ENCODE measurements around the gene BAIAP3. TPM values are rescaled to one million over a fixed set of nuclear protein-coding genes. Genes with fewer than 3 reads are reported as not detected.
A peak's percentile ranks its signal among the peaks of the same experiment; 100 is the strongest.

Gene BAIAP3
- total and polyA plus RNA-seq, 10 of the 15 experiments (the other 5 are each of a cell fraction or from before 2014, with no cell fraction given) = 0.03 to 0.56 (median 0.17) TPM; not detected in 3

DNA sequence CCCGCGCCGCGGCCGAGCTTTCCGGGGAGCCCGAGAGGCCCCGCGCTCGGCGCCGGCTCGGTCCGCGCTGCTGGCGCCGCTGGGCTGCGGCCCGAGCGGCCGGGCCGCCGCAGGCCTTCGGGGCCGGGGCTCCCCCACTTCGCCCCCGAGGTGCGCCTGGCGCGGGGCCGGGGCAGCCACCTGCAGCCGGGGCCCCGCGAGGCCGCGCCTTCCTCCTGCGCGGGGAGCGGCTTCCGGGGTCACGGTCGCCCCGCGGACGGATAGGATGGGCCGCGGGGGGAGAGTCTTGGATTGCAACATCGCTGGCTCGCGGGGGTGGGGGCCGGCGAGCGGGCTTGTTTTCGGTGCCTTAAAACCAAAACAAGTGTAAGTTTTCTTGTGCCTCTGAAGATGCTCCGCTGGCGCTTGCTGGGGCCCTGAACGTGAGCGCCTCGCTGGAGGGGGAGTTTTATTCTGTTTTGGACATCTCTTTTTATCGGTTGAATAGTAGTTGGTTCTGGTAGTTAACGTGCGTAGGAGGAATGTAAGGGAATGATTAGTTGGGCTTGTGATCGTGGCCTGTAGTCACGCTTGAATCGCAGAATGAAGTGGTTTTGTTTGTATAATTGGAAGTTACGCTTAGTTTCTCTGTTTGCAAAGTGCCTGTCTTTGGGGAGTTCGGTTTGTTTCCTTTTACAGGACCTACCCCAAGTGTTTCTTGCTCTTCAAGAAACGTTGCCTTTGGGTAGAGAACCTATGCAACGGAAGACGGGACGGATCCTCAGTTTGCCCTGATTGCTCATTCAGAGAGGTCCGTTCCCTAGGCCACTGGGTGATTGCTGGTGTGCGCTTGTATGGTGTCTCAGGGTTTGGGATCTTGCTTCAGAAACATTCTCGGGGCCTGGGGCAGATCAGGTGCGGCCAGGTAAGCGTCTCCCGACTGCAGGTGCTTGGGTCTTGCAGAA lies 23.3 kb upstream of the BAIAP3 start (continued):
- TF ChIP-seq, protein P1, sequence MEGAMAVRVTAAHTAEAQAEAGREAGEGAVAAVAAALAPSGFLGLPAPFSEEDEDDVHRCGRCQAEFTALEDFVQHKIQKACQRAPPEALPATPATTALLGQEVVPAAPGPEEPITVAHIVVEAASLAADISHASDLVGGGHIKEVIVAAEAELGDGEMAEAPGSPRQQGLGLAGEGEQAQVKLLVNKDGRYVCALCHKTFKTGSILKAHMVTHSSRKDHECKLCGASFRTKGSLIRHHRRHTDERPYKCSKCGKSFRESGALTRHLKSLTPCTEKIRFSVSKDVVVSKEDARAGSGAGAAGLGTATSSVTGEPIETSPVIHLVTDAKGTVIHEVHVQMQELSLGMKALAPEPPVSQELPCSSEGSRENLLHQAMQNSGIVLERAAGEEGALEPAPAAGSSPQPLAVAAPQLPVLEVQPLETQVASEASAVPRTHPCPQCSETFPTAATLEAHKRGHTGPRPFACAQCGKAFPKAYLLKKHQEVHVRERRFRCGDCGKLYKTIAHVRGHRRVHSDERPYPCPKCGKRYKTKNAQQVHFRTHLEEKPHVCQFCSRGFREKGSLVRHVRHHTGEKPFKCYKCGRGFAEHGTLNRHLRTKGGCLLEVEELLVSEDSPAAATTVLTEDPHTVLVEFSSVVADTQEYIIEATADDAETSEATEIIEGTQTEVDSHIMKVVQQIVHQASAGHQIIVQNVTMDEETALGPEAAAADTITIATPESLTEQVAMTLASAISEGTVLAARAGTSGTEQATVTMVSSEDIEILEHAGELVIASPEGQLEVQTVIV (IDR thresholded peaks at IDR 0.05; ENCODE audit: borderline replicate concordance, partially characterized antibody) = no peak
- TF ChIP-seq MTA3 (IDR thresholded peaks at IDR 0.05; ENCODE audit: borderline replicate concordance, low read length) = no peak
- no peak for TF ChIP-seq STAT3 (IDR thresholded peaks at IDR 0.05; ENCODE audit: low read depth, low read length)
- TF ChIP-seq HDAC2 (IDR thresholded peaks at IDR 0.05) = no peak
- TF ChIP-seq POU2F2 (IDR thresholded peaks at IDR 0.05; ENCODE audit: borderline replicate concordance, low read depth, low read length) = no peak
- no peak for TF ChIP-seq NBN (IDR thresholded peaks at IDR 0.05)
- TF ChIP-seq, protein P2, sequence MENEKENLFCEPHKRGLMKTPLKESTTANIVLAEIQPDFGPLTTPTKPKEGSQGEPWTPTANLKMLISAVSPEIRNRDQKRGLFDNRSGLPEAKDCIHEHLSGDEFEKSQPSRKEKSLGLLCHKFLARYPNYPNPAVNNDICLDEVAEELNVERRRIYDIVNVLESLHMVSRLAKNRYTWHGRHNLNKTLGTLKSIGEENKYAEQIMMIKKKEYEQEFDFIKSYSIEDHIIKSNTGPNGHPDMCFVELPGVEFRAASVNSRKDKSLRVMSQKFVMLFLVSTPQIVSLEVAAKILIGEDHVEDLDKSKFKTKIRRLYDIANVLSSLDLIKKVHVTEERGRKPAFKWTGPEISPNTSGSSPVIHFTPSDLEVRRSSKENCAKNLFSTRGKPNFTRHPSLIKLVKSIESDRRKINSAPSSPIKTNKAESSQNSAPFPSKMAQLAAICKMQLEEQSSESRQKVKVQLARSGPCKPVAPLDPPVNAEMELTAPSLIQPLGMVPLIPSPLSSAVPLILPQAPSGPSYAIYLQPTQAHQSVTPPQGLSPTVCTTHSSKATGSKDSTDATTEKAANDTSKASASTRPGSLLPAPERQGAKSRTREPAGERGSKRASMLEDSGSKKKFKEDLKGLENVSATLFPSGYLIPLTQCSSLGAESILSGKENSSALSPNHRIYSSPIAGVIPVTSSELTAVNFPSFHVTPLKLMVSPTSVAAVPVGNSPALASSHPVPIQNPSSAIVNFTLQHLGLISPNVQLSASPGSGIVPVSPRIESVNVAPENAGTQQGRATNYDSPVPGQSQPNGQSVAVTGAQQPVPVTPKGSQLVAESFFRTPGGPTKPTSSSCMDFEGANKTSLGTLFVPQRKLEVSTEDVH (IDR thresholded peaks at IDR 0.05; ENCODE audit: low read depth, partially characterized antibody) = no peak
- TF ChIP-seq, protein P3, sequence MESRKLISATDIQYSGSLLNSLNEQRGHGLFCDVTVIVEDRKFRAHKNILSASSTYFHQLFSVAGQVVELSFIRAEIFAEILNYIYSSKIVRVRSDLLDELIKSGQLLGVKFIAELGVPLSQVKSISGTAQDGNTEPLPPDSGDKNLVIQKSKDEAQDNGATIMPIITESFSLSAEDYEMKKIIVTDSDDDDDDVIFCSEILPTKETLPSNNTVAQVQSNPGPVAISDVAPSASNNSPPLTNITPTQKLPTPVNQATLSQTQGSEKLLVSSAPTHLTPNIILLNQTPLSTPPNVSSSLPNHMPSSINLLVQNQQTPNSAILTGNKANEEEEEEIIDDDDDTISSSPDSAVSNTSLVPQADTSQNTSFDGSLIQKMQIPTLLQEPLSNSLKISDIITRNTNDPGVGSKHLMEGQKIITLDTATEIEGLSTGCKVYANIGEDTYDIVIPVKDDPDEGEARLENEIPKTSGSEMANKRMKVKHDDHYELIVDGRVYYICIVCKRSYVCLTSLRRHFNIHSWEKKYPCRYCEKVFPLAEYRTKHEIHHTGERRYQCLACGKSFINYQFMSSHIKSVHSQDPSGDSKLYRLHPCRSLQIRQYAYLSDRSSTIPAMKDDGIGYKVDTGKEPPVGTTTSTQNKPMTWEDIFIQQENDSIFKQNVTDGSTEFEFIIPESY (IDR thresholded peaks at IDR 0.05) = no peak
- TF ChIP-seq WRNIP1 (IDR thresholded peaks at IDR 0.05; ENCODE audit: borderline replicate concordance, low read depth, low read length) = no peak
- TF ChIP-seq, protein P4, sequence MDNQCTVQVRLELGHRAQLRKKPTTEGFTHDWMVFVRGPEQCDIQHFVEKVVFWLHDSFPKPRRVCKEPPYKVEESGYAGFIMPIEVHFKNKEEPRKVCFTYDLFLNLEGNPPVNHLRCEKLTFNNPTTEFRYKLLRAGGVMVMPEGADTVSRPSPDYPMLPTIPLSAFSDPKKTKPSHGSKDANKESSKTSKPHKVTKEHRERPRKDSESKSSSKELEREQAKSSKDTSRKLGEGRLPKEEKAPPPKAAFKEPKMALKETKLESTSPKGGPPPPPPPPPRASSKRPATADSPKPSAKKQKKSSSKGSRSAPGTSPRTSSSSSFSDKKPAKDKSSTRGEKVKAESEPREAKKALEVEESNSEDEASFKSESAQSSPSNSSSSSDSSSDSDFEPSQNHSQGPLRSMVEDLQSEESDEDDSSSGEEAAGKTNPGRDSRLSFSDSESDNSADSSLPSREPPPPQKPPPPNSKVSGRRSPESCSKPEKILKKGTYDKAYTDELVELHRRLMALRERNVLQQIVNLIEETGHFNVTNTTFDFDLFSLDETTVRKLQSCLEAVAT (IDR thresholded peaks at IDR 0.05) = peak; percentile 58; the same call in 1 of the 2 replicates
- TF ChIP-seq, protein P5, sequence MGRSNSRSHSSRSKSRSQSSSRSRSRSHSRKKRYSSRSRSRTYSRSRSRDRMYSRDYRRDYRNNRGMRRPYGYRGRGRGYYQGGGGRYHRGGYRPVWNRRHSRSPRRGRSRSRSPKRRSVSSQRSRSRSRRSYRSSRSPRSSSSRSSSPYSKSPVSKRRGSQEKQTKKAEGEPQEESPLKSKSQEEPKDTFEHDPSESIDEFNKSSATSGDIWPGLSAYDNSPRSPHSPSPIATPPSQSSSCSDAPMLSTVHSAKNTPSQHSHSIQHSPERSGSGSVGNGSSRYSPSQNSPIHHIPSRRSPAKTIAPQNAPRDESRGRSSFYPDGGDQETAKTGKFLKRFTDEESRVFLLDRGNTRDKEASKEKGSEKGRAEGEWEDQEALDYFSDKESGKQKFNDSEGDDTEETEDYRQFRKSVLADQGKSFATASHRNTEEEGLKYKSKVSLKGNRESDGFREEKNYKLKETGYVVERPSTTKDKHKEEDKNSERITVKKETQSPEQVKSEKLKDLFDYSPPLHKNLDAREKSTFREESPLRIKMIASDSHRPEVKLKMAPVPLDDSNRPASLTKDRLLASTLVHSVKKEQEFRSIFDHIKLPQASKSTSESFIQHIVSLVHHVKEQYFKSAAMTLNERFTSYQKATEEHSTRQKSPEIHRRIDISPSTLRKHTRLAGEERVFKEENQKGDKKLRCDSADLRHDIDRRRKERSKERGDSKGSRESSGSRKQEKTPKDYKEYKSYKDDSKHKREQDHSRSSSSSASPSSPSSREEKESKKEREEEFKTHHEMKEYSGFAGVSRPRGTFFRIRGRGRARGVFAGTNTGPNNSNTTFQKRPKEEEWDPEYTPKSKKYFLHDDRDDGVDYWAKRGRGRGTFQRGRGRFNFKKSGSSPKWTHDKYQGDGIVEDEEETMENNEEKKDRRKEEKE (IDR thresholded peaks at IDR 0.05) = no peak
- TF ChIP-seq ZNF274 (IDR thresholded peaks at IDR 0.05; ENCODE audit: insufficient read depth, insufficient read length) = no peak
- TF ChIP-seq TAF1 (IDR thresholded peaks at IDR 0.05; ENCODE audit: borderline replicate concordance, low read depth, low read length) = no peak
- no peak for TF ChIP-seq PAX5 (IDR thresholded peaks at IDR 0.05; ENCODE audit: borderline replicate concordance, low read depth, low read length)
- TF ChIP-seq ATF7 (IDR thresholded peaks at IDR 0.05; ENCODE audit: low read depth) = peak; percentile 33; the same call in 1 of the 2 replicates
- TF ChIP-seq CREM (IDR thresholded peaks at IDR 0.05; ENCODE audit: low read depth) = no peak
- TF ChIP-seq JUNB (IDR thresholded peaks at IDR 0.05) = no peak
- no peak for TF ChIP-seq MYB (IDR thresholded peaks at IDR 0.05; ENCODE audit: borderline replicate concordance, low read depth, low read length)
